Retinal pigment epithelial cell (primary cell): ENCODE measurements around the gene GSK3B.

ENCODE experiments used
- DNase-seq: peaks from one replicate; pipeline ENCODE4 v3.0.0-alpha.2; 2010; ENCODE audit warnings: low read depth
- H3K4me3 ChIP-seq: 2 replicates; pipeline ENCODE4 v1.5.1; 2011; ENCODE audit warnings: mild to moderate bottlenecking, low read length, control low read depth, moderate library complexity
- TF ChIP-seq, protein P1 (sequence below): conservative IDR thresholded peaks from 2 replicates; pipeline ENCODE4 v1.5.1; 2011; ENCODE audit warnings: low read depth, low read length, control low read depth, inconsistent platforms

GSK3B gene

GRCh38 chr3:120071259-120071658 is 23.0 kb downstream of the GSK3B start:
- TF ChIP-seq, protein P1, sequence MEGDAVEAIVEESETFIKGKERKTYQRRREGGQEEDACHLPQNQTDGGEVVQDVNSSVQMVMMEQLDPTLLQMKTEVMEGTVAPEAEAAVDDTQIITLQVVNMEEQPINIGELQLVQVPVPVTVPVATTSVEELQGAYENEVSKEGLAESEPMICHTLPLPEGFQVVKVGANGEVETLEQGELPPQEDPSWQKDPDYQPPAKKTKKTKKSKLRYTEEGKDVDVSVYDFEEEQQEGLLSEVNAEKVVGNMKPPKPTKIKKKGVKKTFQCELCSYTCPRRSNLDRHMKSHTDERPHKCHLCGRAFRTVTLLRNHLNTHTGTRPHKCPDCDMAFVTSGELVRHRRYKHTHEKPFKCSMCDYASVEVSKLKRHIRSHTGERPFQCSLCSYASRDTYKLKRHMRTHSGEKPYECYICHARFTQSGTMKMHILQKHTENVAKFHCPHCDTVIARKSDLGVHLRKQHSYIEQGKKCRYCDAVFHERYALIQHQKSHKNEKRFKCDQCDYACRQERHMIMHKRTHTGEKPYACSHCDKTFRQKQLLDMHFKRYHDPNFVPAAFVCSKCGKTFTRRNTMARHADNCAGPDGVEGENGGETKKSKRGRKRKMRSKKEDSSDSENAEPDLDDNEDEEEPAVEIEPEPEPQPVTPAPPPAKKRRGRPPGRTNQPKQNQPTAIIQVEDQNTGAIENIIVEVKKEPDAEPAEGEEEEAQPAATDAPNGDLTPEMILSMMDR = no peak
- no peak for DNase-seq
- no peak overlapping the region for H3K4me3 ChIP-seq

- no peak for DNase-seq
- TF ChIP-seq, protein P1 = no peak
- no peak overlapping the region for H3K4me3 ChIP-seq
Measured at GRCh38 chr3:120070263-120070981, 23.8 kb downstream of the GSK3B start.

- no peak for DNase-seq
- TF ChIP-seq, protein P1 = no peak
- no peak overlapping the region for H3K4me3 ChIP-seq
Measured at GRCh38 chr3:120067083-120067482, 27.2 kb downstream of the GSK3B start.

DNA sequence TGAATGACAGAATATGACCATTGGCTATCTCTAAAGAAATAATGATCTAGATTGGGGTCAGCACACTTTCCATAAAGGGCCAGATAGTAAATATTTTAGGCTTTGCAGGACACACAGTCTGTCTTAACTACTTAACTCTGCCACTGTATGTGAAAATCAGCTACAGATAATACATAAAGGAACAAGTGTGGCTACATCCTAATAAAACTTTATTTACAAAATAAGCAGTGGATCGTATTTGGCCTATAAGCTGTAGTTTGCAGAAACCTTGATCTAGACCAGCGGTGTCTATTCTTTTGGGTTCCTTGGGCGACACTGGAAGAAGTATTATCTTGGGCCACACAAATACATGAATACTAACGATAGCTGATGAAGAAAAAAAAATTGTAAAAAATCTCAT is 27.6 kb downstream of the GSK3B start:
- H3K4me3 ChIP-seq = no peak overlapping the region
- TF ChIP-seq, protein P1 = no peak
- no peak for DNase-seq

DNA sequence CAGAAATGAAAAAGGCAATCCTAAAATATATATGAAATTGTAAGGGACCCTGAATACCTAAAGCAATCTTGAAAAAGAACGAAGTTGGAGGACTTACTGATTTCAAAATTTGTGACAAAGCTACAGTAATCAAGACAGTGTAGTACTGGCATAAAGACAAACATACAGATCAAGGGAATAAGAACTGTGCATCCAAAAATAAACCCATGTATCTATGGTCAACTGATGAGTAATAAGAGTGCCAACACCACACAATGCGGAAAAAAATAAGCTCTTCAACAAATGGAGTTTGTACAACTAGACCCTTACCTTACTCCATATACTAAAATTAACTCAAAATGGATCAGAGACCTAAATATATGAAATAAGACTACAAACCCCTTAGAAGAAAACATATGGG is 29.6 kb downstream of the GSK3B start:
- H3K4me3 ChIP-seq = no peak overlapping the region
- TF ChIP-seq, protein P1 = no peak
- DNase-seq = no peak

DNA sequence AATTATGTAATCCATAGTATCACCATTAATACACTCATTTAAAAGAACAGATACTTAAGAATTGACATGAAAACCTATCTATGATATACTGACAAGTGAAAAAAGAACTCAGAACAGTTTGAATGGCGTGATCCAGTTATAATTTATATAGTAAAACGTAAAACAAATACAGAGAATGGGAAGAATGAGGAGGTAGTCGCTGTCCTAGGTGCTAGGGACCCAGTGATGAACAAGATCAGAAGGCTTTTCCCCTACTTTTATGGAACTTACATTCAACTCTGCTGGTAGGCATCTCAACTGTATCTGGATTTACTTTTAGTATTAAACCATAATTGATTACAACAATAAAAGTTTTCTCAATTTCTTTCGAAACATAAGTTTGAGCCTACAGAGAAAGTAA is 31.8 kb downstream of the GSK3B start:
- TF ChIP-seq, protein P1 = no peak
- DNase-seq = no peak
- H3K4me3 ChIP-seq = no peak overlapping the region

DNA sequence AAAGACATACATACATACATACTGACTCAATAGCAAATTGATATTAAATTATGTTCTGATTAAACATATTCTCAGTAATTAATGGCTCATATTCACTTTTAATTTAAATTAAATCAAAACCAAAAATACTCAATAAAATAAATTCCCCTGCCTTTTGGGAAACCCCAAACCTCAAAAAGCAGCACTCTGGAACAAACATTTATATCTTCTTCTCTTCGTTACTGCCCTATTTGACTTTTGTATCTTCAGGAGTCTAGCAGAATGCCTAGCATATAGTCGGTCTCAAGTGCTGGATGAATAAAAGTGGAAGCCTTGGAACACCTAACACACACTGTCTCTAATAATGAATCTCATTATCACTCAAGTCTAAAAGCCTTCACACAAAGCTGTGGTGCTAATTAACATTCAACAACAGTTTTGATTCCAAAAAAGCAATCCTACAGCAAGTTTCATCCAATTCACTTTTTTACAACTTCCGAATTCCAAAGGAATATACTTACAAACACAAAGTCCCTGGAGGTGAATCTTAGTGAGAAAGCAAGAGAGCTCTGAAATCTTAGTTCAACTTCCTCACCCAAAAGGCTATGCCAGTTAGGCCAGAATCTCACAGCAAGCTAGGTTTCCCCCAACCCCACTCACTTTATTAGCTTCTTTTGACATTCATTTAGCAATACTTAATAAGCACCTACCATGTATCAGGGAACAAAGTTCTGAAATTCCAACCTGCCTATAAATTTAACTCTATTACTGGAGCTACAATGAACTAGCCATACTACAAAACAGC is 35.0 kb downstream of the GSK3B start:
- TF ChIP-seq, protein P1 = no peak
- DNase-seq = no peak
- no peak overlapping the region for H3K4me3 ChIP-seq
